ENCODE data around the gene ZNF500.

The ZNF500 gene

GRCh38 chr16:4795181-4795827 is 28.3 kb upstream of the ZNF500 start, which contains the start of gene SMIM22:
TSS of gene SMIM22 (plus strand) at chr16:4795369. CDS start at chr16:4795735, 366 bp downstream.
- Histone ChIP-seq H3K27ac (no peak within 1 kb of the TSS), H3K36me3 (peaks cover 0 to 33% (median 15%) of the 10 kb centered on the region in 3 donors), H3K4me3 (no peak within 1 kb of the TSS), H3K4me1 (peaks cover 0 to 4% (median 0%) of the 10 kb centered on the region in 4 donors), H3K9me3 (no peaks in the 10 kb centered on the region), H3K27me3 (no peaks in the 10 kb centered on the region)
- TF ChIP-seq CTCF (IDR thresholded peaks at IDR 0.05) = no peak
- no peak for DNase-seq
- intact Hi-C loops (cut with DNase I; ENCODE audit: low total_unique reads) = loop anchor here (5.0 kb wide), 1 partner anchor 88 kb away; no protein-coding TSS in a partner anchor

- no peak for TF ChIP-seq CTCF (IDR thresholded peaks at IDR 0.05)
- H3K4me3 ChIP-seq = no peak overlapping the region
- no peak for DNase-seq
- intact Hi-C loops (cut with DNase I; ENCODE audit: low total_unique reads) = no loop called here
- no peaks in the 10 kb centered on the region for H3K9me3 ChIP-seq
- no peaks in the 10 kb centered on the region for H3K27me3 ChIP-seq
- H3K27ac ChIP-seq = no peak overlapping the region
- H3K4me1 ChIP-seq = no peaks in the 10 kb centered on the region
- H3K36me3 ChIP-seq = peaks cover 0 to 15% (median 7%) of the 10 kb centered on the region in 3 donors
Measured at GRCh38 chr16:4792951-4793513, 26.1 kb upstream of the ZNF500 start.

DNA sequence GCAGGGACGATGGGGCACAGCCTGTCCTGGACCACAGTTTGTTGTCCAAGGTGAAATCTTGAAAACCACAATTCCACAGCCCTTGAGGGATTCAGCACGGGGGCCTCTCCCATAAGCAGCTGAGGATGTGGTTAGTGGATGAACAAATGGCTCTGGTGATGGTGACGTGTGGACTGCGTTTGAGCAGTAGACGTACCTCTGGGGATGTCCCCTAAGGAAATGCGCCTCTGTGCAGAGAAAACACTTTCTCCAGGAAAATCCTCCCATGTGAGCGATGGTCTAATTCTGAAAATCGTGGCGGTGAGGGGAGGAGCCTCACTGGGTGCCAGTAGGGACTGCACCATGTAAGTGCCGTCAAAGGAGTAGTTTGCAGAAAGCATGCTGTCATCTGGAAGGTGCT is 23.9 kb upstream of the ZNF500 start:
- Histone ChIP-seq H3K27ac (no peak overlapping the region), H3K36me3 (no peaks in the 10 kb centered on the region), H3K9me3 (no peaks in the 10 kb centered on the region), H3K27me3 (peaks cover 0 to 6% of the 10 kb centered on the region in 2 donors), H3K4me3 (no peak overlapping the region), H3K4me1 (no peaks in the 10 kb centered on the region)
- no peak for TF ChIP-seq CTCF (IDR thresholded peaks at IDR 0.05)
- intact Hi-C loops (cut with DNase I; ENCODE audit: low total_unique reads) = no loop called here
- no peak for DNase-seq

- no peak for DNase-seq
- no peak overlapping the region for H3K27ac ChIP-seq
- H3K4me3 ChIP-seq = no peak overlapping the region
- no peaks in the 10 kb centered on the region for H3K4me1 ChIP-seq
- no peaks in the 10 kb centered on the region for H3K9me3 ChIP-seq
- TF ChIP-seq CTCF (IDR thresholded peaks at IDR 0.05) = no peak
- intact Hi-C loops (cut with DNase I; ENCODE audit: low total_unique reads) = no loop called here
- peaks cover 0 to 6% of the 10 kb centered on the region in 2 donors for H3K27me3 ChIP-seq
- no peaks in the 10 kb centered on the region for H3K36me3 ChIP-seq
Measured at GRCh38 chr16:4790261-4790660, 23.3 kb upstream of the ZNF500 start.

- Histone ChIP-seq H3K4me1 (no peaks in the 10 kb centered on the region), H3K9me3 (no peaks in the 10 kb centered on the region), H3K36me3 (no peaks in the 10 kb centered on the region), H3K4me3 (no peak overlapping the region), H3K27ac (no peak overlapping the region), H3K27me3 (peaks cover 0 to 6% of the 10 kb centered on the region in 2 donors)
- intact Hi-C loops (cut with DNase I; ENCODE audit: low total_unique reads) = no loop called here
- TF ChIP-seq CTCF (IDR thresholded peaks at IDR 0.05) = no peak
- DNase-seq = no peak
Measured at GRCh38 chr16:4788910-4789309, 21.9 kb upstream of the ZNF500 start.

Measured in tibial artery (tissue), 4 donors.